ENCODE results near the gene TBC1D9B. TPM values are rescaled to one million over a fixed set of nuclear protein-coding genes. Genes with fewer than 3 reads are reported as not detected.

Gene TBC1D9B
- total and polyA plus RNA-seq, 2 of the 13 experiments (the other 11 are each of a cell fraction or from before 2014, with no cell fraction given), result 35.0 to 50.0 TPM

- TF ChIP-seq ZNF18 (CRISPR knock-in tag; IDR thresholded peaks at IDR 0.05; ENCODE audit: insufficient replicate concordance) (peak; percentile 70), ZNF577 (CRISPR knock-in tag; IDR thresholded peaks at IDR 0.05; ENCODE audit: borderline replicate concordance, low read depth) (no peak), SOX6 (IDR thresholded peaks at IDR 0.05) (no peak), SOX6 (CRISPR knock-in tag; IDR thresholded peaks at IDR 0.05) (peak; percentile 26), ZMYM4 (CRISPR knock-in tag; IDR thresholded peaks at IDR 0.05) (peak; percentile 32; the same call in 1 of the 2 replicates), KAT8 (CRISPR knock-in tag; IDR thresholded peaks at IDR 0.05) (no peak), REL (CRISPR knock-in tag; conservative IDR thresholded peaks at IDR 0.05) (no peak), RXRB (CRISPR knock-in tag; IDR thresholded peaks at IDR 0.05; ENCODE audit: borderline replicate concordance) (peak; percentile 16; the same call in 1 of the 2 replicates), E2F2 (CRISPR knock-in tag; IDR thresholded peaks at IDR 0.05; ENCODE audit: borderline replicate concordance) (peak; percentile 41; the same call in 1 of the 2 replicates), SIN3A (IDR thresholded peaks at IDR 0.05; ENCODE audit: borderline replicate concordance, low read depth, low read length) (0 out of 2 replicates have a peak, but pooled peaks have one; percentile 34), ZNF331 (CRISPR knock-in tag; IDR thresholded peaks at IDR 0.05) (0 out of 2 replicates have a peak, but pooled peaks have one; percentile 15), MEIS2 (CRISPR knock-in tag; IDR thresholded peaks at IDR 0.05) (0 out of 2 replicates have a peak, but pooled peaks have one; percentile 50), NRL (CRISPR knock-in tag; IDR thresholded peaks at IDR 0.05; ENCODE audit: borderline replicate concordance) (peak; percentile 73; the same call in 1 of the 2 replicates), ZMAT3 (CRISPR knock-in tag; conservative IDR thresholded peaks at IDR 0.05) (0 out of 2 replicates have a peak, but pooled peaks have one; percentile 40), ZNF234 (CRISPR knock-in tag; conservative IDR thresholded peaks at IDR 0.05) (peak; percentile 90; the same call in 1 of the 2 replicates), KDM2A (CRISPR knock-in tag; IDR thresholded peaks at IDR 0.05; ENCODE audit: borderline replicate concordance, low read depth) (peak; percentile 43; the same call in 1 of the 2 replicates), SCMH1 (CRISPR knock-in tag; IDR thresholded peaks at IDR 0.05; ENCODE audit: borderline replicate concordance) (no peak), RFX5 (IDR thresholded peaks at IDR 0.05; ENCODE audit: low read depth, low read length) (no peak), ZFP90 (CRISPR knock-in tag; IDR thresholded peaks at IDR 0.05; ENCODE audit: borderline replicate concordance) (0 out of 2 replicates have a peak, but pooled peaks have one; percentile 56), ELF4 (CRISPR knock-in tag; IDR thresholded peaks at IDR 0.05; ENCODE audit: borderline replicate concordance) (no peak), ZNF263 (CRISPR knock-in tag; IDR thresholded peaks at IDR 0.05) (0 out of 2 replicates have a peak, but pooled peaks have one; percentile 34), ZNF431 (CRISPR knock-in tag; IDR thresholded peaks at IDR 0.05; ENCODE audit: borderline replicate concordance, low read depth) (0 out of 2 replicates have a peak, but pooled peaks have one; percentile 2), CBX1 (IDR thresholded peaks at IDR 0.05; ENCODE audit: low read depth) (no peak), BRCA1 (CRISPR knock-in tag; IDR thresholded peaks at IDR 0.05) (0 out of 2 replicates have a peak, but pooled peaks have one; percentile 43), SALL1 (CRISPR knock-in tag; IDR thresholded peaks at IDR 0.05) (peak; percentile 32; the same call in 1 of the 2 replicates), ZNF563 (CRISPR knock-in tag; IDR thresholded peaks at IDR 0.05) (no peak)
Measured at GRCh38 chr5:179821298-179822058, 86.2 kb downstream of the TBC1D9B start (continued).

Measured in HepG2 (cell line).